ENCODE measurements around the gene TAF15.

The TAF15 gene

GRCh38 chr17:35780950-35781349 lies 28.3 kb upstream of the TAF15 start:
- Histone ChIP-seq H3K27ac (no peak overlapping the region), H3K4me3 (no peak overlapping the region)

GRCh38 chr17:35784895-35785294 lies 24.4 kb upstream of the TAF15 start:
- H3K27ac ChIP-seq = peak overlapping the region in 12 of 21 experiments; percentile 4 to 74 (median 56)

GRCh38 chr17:35786941-35787432 lies 22.3 kb upstream of the TAF15 start:
- no peak overlapping the region for H3K4me3 ChIP-seq
- peak overlapping the region in 12 of 21 experiments; percentile 0 to 75 (median 35) for H3K27ac ChIP-seq

More at GRCh38 chr17:35784895-35785294, 24.4 kb upstream of the TAF15 start:
- H3K4me3 ChIP-seq = no peak overlapping the region

GRCh38 chr17:35788477-35789368 lies 20.6 kb upstream of the TAF15 start:
- Histone ChIP-seq H3K27ac (peak overlapping the region in 17 of 21 experiments; percentile 8 to 84 (median 58)), H3K4me3 (no peak overlapping the region)

- Histone ChIP-seq H3K4me3 (no peak overlapping the region), H3K27ac (no peak overlapping the region)
Observed at GRCh38 chr17:35790841-35791240, 18.4 kb upstream of the TAF15 start.

- no peak overlapping the region for H3K4me3 ChIP-seq
- H3K27ac ChIP-seq = peak overlapping the region in 1 of 21 experiments; percentile 10
Observed at GRCh38 chr17:35791681-35792350, 17.5 kb upstream of the TAF15 start.

- Histone ChIP-seq H3K4me3 (peak overlapping the region in 1 of 7 experiments; percentile 64), H3K27ac (no peak overlapping the region)
Observed at GRCh38 chr17:35793257-35793656, 16.0 kb upstream of the TAF15 start.

- peak within 1 kb of the TSS in 19 of 21 experiments; percentile 6 to 80 (median 48) for H3K27ac ChIP-seq
- peak within 1 kb of the TSS; percentile 45 to 65 (median 55) for H3K4me3 ChIP-seq
Observed at GRCh38 chr17:35795007-35795870, 14.0 kb upstream of the TAF15 start, which contains the start of gene MMP28. Gene MMP28, minus strand, starts transcription at chr17:35795641. Its CDS starts 264 bp downstream, at chr17:35795377.

- Histone ChIP-seq H3K4me3 (peak overlapping the region; percentile 45 to 65 (median 55)), H3K27ac (peak overlapping the region in 8 of 21 experiments; percentile 6 to 70 (median 52))
Observed at GRCh38 chr17:35795871-35796265, 13.4 kb upstream of the TAF15 start.

- no peak overlapping the region for H3K4me3 ChIP-seq
- no peak overlapping the region for H3K27ac ChIP-seq
Observed at GRCh38 chr17:35796942-35797341, 12.3 kb upstream of the TAF15 start.

GRCh38 chr17:35797370-35797769 lies 11.9 kb upstream of the TAF15 start:
- H3K4me3 ChIP-seq = no peak overlapping the region
- no peak overlapping the region for H3K27ac ChIP-seq

- Histone ChIP-seq H3K4me3 (no peak overlapping the region), H3K27ac (no peak overlapping the region)
Observed at GRCh38 chr17:35797918-35798317, 11.4 kb upstream of the TAF15 start.

GRCh38 chr17:35799942-35800341 lies 9.3 kb upstream of the TAF15 start:
- Histone ChIP-seq H3K4me3 (no peak overlapping the region), H3K27ac (peak overlapping the region in 1 of 21 experiments; percentile 37)

GRCh38 chr17:35801583-35802224 lies 7.6 kb upstream of the TAF15 start:
- no peak overlapping the region for H3K4me3 ChIP-seq
- peak overlapping the region in 8 of 21 experiments; percentile 10 to 61 (median 30) for H3K27ac ChIP-seq

- Histone ChIP-seq H3K27ac (no peak overlapping the region), H3K4me3 (no peak overlapping the region)
Observed at GRCh38 chr17:35804658-35805192, 4.6 kb upstream of the TAF15 start.

GRCh38 chr17:35807371-35808144 lies 1.7 kb upstream of the TAF15 start:
- Histone ChIP-seq H3K27ac (peak overlapping the region in 1 of 21 experiments; percentile 94), H3K4me3 (no peak overlapping the region)

- H3K27ac ChIP-seq = peak overlapping the region in 20 of 21 experiments; percentile 85 to 98 (median 94)
- peak overlapping the region; percentile 62 to 93 (median 81) for H3K4me3 ChIP-seq
Observed at GRCh38 chr17:35808240-35808961, 883 bp upstream of the TAF15 start.
